MCF 10A (cell line): ENCODE data around the gene DPP3. TPM values are rescaled to one million over a fixed set of nuclear protein-coding genes. Genes with fewer than 3 reads are reported as not detected.

Source experiments
- BruUV-seq: library from RNA; stranded (reverse); fragments of 400-500 nt; replicated peaks from 2 replicates; lab custom pipeline; 2021; lab: Mats Ljungman, UMichigan
- CTCF ChIA-PET: fragments of 300-600 bp; sonication (Branson Sonifier 250); formaldehyde crosslinking; extraction: SDS; loops from one replicate; lab custom pipeline; 2021; ENCODE audit warnings: antibody characterized with exemption, inconsistent platforms; lab: Yijun Ruan, JAX
- POLR2A ChIA-PET: fragments of 300-600, 350-650 bp; sonication (Branson Sonifier 250); formaldehyde crosslinking; extraction: SDS; loops from one replicate; lab custom pipeline; 2020; ENCODE audit warnings: antibody characterized with exemption, inconsistent platforms; lab: Yijun Ruan, JAX
- DNase-seq: peaks from one replicate; pipeline ENCODE4 v3.0.0-alpha.2; 2018; ENCODE audit not compliant: unreplicated experiment
- H3K27ac Mint-ChIP-seq: one replicate; pipeline ENCODE4 v1.8.0; 2022; ENCODE audit warnings: mild to moderate bottlenecking, low read depth, mixed read lengths; ENCODE audit not compliant: unreplicated experiment
- H3K27me3 Mint-ChIP-seq: one replicate; pipeline ENCODE4 v1.8.0; 2022; ENCODE audit warnings: mixed read lengths; ENCODE audit not compliant: insufficient read depth, unreplicated experiment
- H3K36me3 Mint-ChIP-seq: one replicate; pipeline ENCODE4 v1.8.0; 2022; ENCODE audit warnings: mild to moderate bottlenecking, moderate library complexity, mixed read lengths; ENCODE audit not compliant: insufficient read depth, unreplicated experiment
- H3K4me1 Mint-ChIP-seq: one replicate; pipeline ENCODE4 v1.8.0; 2022; ENCODE audit warnings: mixed read lengths; ENCODE audit not compliant: insufficient read depth, unreplicated experiment
- H3K4me3 Mint-ChIP-seq: one replicate; pipeline ENCODE4 v1.8.0; 2022; ENCODE audit warnings: mild to moderate bottlenecking, moderate library complexity, mixed read lengths; ENCODE audit not compliant: unreplicated experiment
- H3K9me3 Mint-ChIP-seq: one replicate; pipeline ENCODE4 v1.8.0; 2022; ENCODE audit warnings: mixed read lengths; ENCODE audit not compliant: unreplicated experiment
- CTCF ChIP-seq: fragments of 200-600 bp; IDR thresholded peaks from one replicate; pipeline ENCODE4 v1.8.0; 2022; ENCODE audit warnings: antibody characterized with exemption, mild to moderate bottlenecking; ENCODE audit not compliant: unreplicated experiment
- intact Hi-C: fragments of 100-400 bp; cut with micrococcal nuclease; formaldehyde crosslinking; loops from 2 replicates; pipeline ENCODE4 v1.14.1; 2022
- total RNA-seq: library from RNA; stranded (reverse); gene quantifications from 2 replicates; pipeline ENCODE4 v1.2.3, GENCODE V29; 2022

Gene DPP3
- total RNA-seq, 1 experiment from 2014 or later, result 40.9 TPM

GRCh38 chr11:66510990-66511339 is 30.7 kb downstream of the DPP3 start:
- TF ChIP-seq CTCF, result no peak
- peak overlapping the region; percentile 98 for H3K4me3 Mint-ChIP-seq
- peak overlapping the region; percentile 88 for H3K27ac Mint-ChIP-seq
- ChIA-PET POLR2A (interaction anchor here (0.8 to 2.9 kb wide), 15 partner anchors 10 to 331 kb away, joined by 3 to 21 read pairs (median 5); partner anchors contain the start of genes ACTN3, DPP3, MRPL11 and PELI3), CTCF (interaction anchor here (0.6 kb wide), 1 partner anchor 113 kb away, joined by 3 read pairs; no protein-coding TSS in a partner anchor)
- H3K9me3 Mint-ChIP-seq, result no peaks in the 10 kb centered on the region
- intact Hi-C loops, result loop anchor here (1.0 kb wide), 1 partner anchor 127 kb away; the partner anchor contains the start of gene RBM4
- no peaks in the 10 kb centered on the region for H3K27me3 Mint-ChIP-seq
- H3K36me3 Mint-ChIP-seq, result peaks cover 30% of the 10 kb centered on the region
- H3K4me1 Mint-ChIP-seq, result peaks cover 11% of the 10 kb centered on the region
- DNase-seq, result no peak
- TSS peak; percentile 63 for BruUV-seq

- ChIA-PET POLR2A (no interaction called here), CTCF (no interaction called here)
- no TSS peak for BruUV-seq
- Mint-ChIP-seq H3K27ac (no peak overlapping the region), H3K36me3 (peaks cover 46% of the 10 kb centered on the region), H3K27me3 (no peaks in the 10 kb centered on the region), H3K9me3 (no peaks in the 10 kb centered on the region), H3K4me1 (no peaks in the 10 kb centered on the region), H3K4me3 (no peak overlapping the region)
- intact Hi-C loops, result no loop called here
- TF ChIP-seq CTCF, result no peak
- DNase-seq, result no peak
Observed at GRCh38 chr11:66523611-66524010, 43.4 kb downstream of the DPP3 start.

GRCh38 chr11:66524304-66525040 is 44.2 kb downstream of the DPP3 start:
- intact Hi-C loops, result no loop called here
- CTCF ChIA-PET, result no interaction called here
- Mint-ChIP-seq H3K9me3 (no peaks in the 10 kb centered on the region), H3K4me3 (no peak overlapping the region), H3K36me3 (peaks cover 39% of the 10 kb centered on the region), H3K27ac (no peak overlapping the region), H3K4me1 (no peaks in the 10 kb centered on the region), H3K27me3 (no peaks in the 10 kb centered on the region)
- POLR2A ChIA-PET, result interaction anchor here (0.6 kb wide), 2 partner anchors 9 to 257 kb away, joined by 3 read pairs; no protein-coding TSS in a partner anchor
- no peak for TF ChIP-seq CTCF
- no peak for DNase-seq
- BruUV-seq, result no TSS peak

- no peaks in the 10 kb centered on the region for H3K27me3 Mint-ChIP-seq
- H3K4me1 Mint-ChIP-seq, result no peaks in the 10 kb centered on the region
- intact Hi-C loops, result no loop called here
- no peak overlapping the region for H3K27ac Mint-ChIP-seq
- ChIA-PET POLR2A (interaction anchor here (0.5 to 1.0 kb wide), 3 partner anchors 9 to 49 kb away, joined by 3 to 6 read pairs (median 4); partner anchors contain the start of gene DPP3), CTCF (no interaction called here)
- no peak overlapping the region for H3K4me3 Mint-ChIP-seq
- TF ChIP-seq CTCF, result no peak
- H3K9me3 Mint-ChIP-seq, result no peaks in the 10 kb centered on the region
- no TSS peak for BruUV-seq
- peaks cover 12% of the 10 kb centered on the region for H3K36me3 Mint-ChIP-seq
- no peak for DNase-seq
Observed at GRCh38 chr11:66529069-66529468, 48.8 kb downstream of the DPP3 start.
